Upper lobe of left lung (tissue), 4 donors: ENCODE results near the gene GALNT16.
A peak's percentile ranks its signal among the peaks of the same experiment; 100 is the strongest.

Experiments
- CTCF ChIP-seq, 6 experiments: fragments of 450-650 bp in 4 of 6; fragments of 200-600 bp in 2 of 6; sonication (generic) in 2 of 6; IDR thresholded peaks; one replicate each; pipeline ENCODE4 v1.5.1; 2016 to 2019; ENCODE audit warnings: antibody characterized with exemption in 6 of 6
- POLR2A ChIP-seq, 4 donors: fragments of 450-650 bp; IDR thresholded peaks; one replicate each; pipeline ENCODE4 v1.5.1; 2016 to 2017; ENCODE audit warnings: antibody characterized with exemption in 4 of 4, mild to moderate bottlenecking in 2 of 4
- POLR2AphosphoS5 ChIP-seq, 2 donors: sonication (generic); formaldehyde crosslinking; IDR thresholded peaks; one replicate each; pipeline ENCODE4 v1.5.1; 2017; ENCODE audit warnings: antibody characterized with exemption in 2 of 2

- TF ChIP-seq CTCF (IDR thresholded peaks at IDR 0.05) = peak; percentile 47 to 65 (median 56)
- no peak for TF ChIP-seq POLR2A (IDR thresholded peaks at IDR 0.05)
- TF ChIP-seq POLR2AphosphoS5 (IDR thresholded peaks at IDR 0.05) = no peak
Measured at GRCh38 chr14:69260861-69261564, 1.1 kb downstream of the GALNT16 start.
